SIG-M5 treated with dmso at 0.1 percent for 504 hours (cell line): Measurements from ENCODE around the gene MYO9B.

Experiments
- DNase-seq: peaks from one replicate; lab custom pipeline; 2025; ENCODE audit not compliant: unreplicated experiment; lab: John Stamatoyannopoulos, UW

Gene MYO9B

GRCh38 chr19:17259118-17259780 lies 183.7 kb downstream of the MYO9B start:
- DNase-seq, result no peak

- no peak for DNase-seq
Observed at GRCh38 chr19:17259934-17260333, 184.4 kb downstream of the MYO9B start.

- DNase-seq, result peak; percentile 76
Observed at GRCh38 chr19:17260842-17261325, 185.3 kb downstream of the MYO9B start.

GRCh38 chr19:17262557-17262956 lies 187.0 kb downstream of the MYO9B start:
- DNase-seq, result no peak
